ENCODE measurements around the gene TFCP2L1.

DNA sequence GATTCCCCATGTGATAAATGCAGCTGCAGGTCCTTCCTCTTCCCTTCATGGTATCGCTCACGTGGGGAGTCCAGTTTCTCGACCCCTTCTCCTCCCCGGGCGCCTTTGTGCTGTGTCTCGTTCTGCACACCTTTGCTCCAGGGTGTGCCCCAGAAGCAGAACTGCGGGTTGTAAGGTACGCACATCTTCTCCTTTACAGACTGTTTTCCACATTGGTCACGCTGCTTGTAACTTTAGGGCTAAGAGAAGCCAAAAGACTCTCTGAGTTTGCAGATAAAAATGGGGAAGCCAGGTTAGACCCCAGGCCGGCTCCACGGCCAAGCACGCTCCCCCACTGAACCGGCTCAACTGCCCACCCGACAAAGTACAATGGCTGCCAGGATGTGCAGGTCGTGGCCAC, 45.9 kb upstream of the TFCP2L1 start:
- TF ChIP-seq, protein P1, sequence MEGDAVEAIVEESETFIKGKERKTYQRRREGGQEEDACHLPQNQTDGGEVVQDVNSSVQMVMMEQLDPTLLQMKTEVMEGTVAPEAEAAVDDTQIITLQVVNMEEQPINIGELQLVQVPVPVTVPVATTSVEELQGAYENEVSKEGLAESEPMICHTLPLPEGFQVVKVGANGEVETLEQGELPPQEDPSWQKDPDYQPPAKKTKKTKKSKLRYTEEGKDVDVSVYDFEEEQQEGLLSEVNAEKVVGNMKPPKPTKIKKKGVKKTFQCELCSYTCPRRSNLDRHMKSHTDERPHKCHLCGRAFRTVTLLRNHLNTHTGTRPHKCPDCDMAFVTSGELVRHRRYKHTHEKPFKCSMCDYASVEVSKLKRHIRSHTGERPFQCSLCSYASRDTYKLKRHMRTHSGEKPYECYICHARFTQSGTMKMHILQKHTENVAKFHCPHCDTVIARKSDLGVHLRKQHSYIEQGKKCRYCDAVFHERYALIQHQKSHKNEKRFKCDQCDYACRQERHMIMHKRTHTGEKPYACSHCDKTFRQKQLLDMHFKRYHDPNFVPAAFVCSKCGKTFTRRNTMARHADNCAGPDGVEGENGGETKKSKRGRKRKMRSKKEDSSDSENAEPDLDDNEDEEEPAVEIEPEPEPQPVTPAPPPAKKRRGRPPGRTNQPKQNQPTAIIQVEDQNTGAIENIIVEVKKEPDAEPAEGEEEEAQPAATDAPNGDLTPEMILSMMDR (IDR thresholded peaks at IDR 0.05), result no peak
- no peak for TF ChIP-seq POLR2A (IDR thresholded peaks at IDR 0.05)
- no peak for TF ChIP-seq POLR2AphosphoS5 (IDR thresholded peaks at IDR 0.05)
